ENCODE data around the gene WDR70.
"Not testable (repeated sequence)": the region's sequence is repeated elsewhere in the genome, so short reads cannot be mapped to it uniquely, and the experiment has no call there.

DNA sequence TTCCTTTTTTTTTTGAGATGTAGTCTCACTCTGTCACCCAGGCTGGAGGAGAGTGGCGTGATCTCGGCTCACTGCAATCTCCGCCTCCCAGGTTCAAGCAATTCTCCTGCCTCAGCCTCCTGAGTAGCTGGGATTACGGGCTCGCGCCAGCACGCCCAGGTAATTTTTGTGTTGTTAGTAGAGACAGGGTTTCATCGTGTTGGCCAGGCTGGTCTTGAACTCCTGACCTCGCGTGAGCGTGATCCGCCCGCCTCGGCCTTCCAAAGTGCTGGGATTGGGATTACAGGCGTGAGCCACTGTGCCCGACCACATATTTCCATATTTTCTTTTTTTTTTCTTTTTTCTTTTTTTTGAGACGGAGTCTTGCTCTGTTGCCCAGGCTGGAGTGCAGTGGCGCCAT is 36.4 kb upstream of the WDR70 start:
- TF ChIP-seq, protein P1, sequence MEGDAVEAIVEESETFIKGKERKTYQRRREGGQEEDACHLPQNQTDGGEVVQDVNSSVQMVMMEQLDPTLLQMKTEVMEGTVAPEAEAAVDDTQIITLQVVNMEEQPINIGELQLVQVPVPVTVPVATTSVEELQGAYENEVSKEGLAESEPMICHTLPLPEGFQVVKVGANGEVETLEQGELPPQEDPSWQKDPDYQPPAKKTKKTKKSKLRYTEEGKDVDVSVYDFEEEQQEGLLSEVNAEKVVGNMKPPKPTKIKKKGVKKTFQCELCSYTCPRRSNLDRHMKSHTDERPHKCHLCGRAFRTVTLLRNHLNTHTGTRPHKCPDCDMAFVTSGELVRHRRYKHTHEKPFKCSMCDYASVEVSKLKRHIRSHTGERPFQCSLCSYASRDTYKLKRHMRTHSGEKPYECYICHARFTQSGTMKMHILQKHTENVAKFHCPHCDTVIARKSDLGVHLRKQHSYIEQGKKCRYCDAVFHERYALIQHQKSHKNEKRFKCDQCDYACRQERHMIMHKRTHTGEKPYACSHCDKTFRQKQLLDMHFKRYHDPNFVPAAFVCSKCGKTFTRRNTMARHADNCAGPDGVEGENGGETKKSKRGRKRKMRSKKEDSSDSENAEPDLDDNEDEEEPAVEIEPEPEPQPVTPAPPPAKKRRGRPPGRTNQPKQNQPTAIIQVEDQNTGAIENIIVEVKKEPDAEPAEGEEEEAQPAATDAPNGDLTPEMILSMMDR (IDR thresholded peaks at IDR 0.05; ENCODE audit: insufficient read depth, low read depth, low read length): not testable (repeated sequence)
- not testable (repeated sequence) for TF ChIP-seq EZH2 (IDR thresholded peaks at IDR 0.05; ENCODE audit: insufficient read depth, low read length)

Data from astrocyte (in vitro differentiated cells and primary cell).